C4-2B (cell line): ENCODE data around the gene MRLN.
"Not testable (repeated sequence)": the region's sequence is repeated elsewhere in the genome, so short reads cannot be mapped to it uniquely, and the experiment has no call there.

Experiments
- H3K27ac ChIP-seq: fragments of 450-650 bp; 2 replicates; pipeline ENCODE4 v1.5.1; 2017
- CTCF ChIP-seq: fragments of 450-650 bp; conservative IDR thresholded peaks from 2 replicates; pipeline ENCODE4 v1.5.1; 2017; ENCODE audit warnings: mild to moderate bottlenecking
- ZFX ChIP-seq: fragments of 450-650 bp; IDR thresholded peaks from 2 replicates; pipeline ENCODE4 v1.6.1; 2017

MRLN gene

GRCh38 chr10:59741583-59741982 is 11.7 kb downstream of the MRLN start:
- H3K27ac ChIP-seq = no peak overlapping the region
- TF ChIP-seq ZFX (no peak), CTCF (no peak)

- TF ChIP-seq CTCF (no peak), ZFX (no peak)
- H3K27ac ChIP-seq = no peak overlapping the region
These were observed 12.2 kb downstream of the MRLN start for GRCh38 chr10:59741048-59741447.

GRCh38 chr10:59736749-59737148 is 16.5 kb downstream of the MRLN start:
- H3K27ac ChIP-seq = no peak overlapping the region
- no peak for TF ChIP-seq ZFX
- no peak for TF ChIP-seq CTCF

- TF ChIP-seq CTCF = no peak
- no peak overlapping the region for H3K27ac ChIP-seq
These were observed 18.0 kb downstream of the MRLN start for GRCh38 chr10:59735296-59735695.

- TF ChIP-seq ZFX (no peak), CTCF (no peak)
These were observed 19.2 kb downstream of the MRLN start for GRCh38 chr10:59734014-59734462.

GRCh38 chr10:59733321-59734013 is 19.8 kb downstream of the MRLN start:
- H3K27ac ChIP-seq = not testable (repeated sequence)

More at GRCh38 chr10:59734014-59734462, 19.2 kb downstream of the MRLN start:
- H3K27ac ChIP-seq = no peak overlapping the region

- not testable (repeated sequence) for H3K27ac ChIP-seq
These were observed 20.4 kb downstream of the MRLN start for GRCh38 chr10:59732849-59733248.

- H3K27ac ChIP-seq = not testable (repeated sequence)
These were observed 24.1 kb downstream of the MRLN start for GRCh38 chr10:59729167-59729566.

- H3K27ac ChIP-seq = no peak overlapping the region
- no peak for TF ChIP-seq ZFX
- no peak for TF ChIP-seq CTCF
These were observed 28.9 kb downstream of the MRLN start for GRCh38 chr10:59724098-59724938.
